PC-9 (cell line): Measurements from ENCODE around the gene TRIM38. TPM values are rescaled to one million over a fixed set of nuclear protein-coding genes. Genes with fewer than 3 reads are reported as not detected.

Source experiments
- BruUV-seq: library from RNA; stranded (reverse); fragments of 400-500 nt; replicated peaks from 2 replicates; lab custom pipeline; 2021; lab: Mats Ljungman, UMichigan
- CTCF ChIA-PET: fragments of 300-600 bp; sonication (Branson Sonifier 250); formaldehyde crosslinking; loops from one replicate; lab custom pipeline; 2022; ENCODE audit warnings: antibody characterized with exemption; lab: Charles Lee
- POLR2A ChIA-PET: fragments of 300-600 bp; sonication (Branson Sonifier 250); formaldehyde crosslinking; loops from one replicate; lab custom pipeline; 2022; ENCODE audit warnings: antibody characterized with exemption; ENCODE audit not compliant: unreplicated experiment; lab: Charles Lee
- DNase-seq, 2 experiments: peaks; one replicate each; pipeline versions ENCODE4 v3.0.0 to v3.0.0-alpha.2; 2015 to 2022; ENCODE audit warnings: mixed read lengths in 1 of 2
- H2AFZ ChIP-seq: fragments of 200-600 bp; sonication (generic); 2 replicates; pipeline ENCODE4 v1.8.1; 2017; ENCODE audit warnings: antibody characterized with exemption
- H3F3A ChIP-seq: fragments of 200-600 bp; sonication (generic); 2 replicates; pipeline ENCODE4 v1.8.1; 2017; ENCODE audit warnings: antibody characterized with exemption, mild to moderate bottlenecking, low read depth; ENCODE audit not compliant: insufficient read depth
- H3K27ac ChIP-seq: fragments of 200-600 bp; sonication (generic); 2 replicates; pipeline ENCODE4 v1.6.1; 2016; ENCODE audit warnings: mixed run types
- H3K27me3 ChIP-seq: fragments of 200-600 bp; sonication (generic); 2 replicates; pipeline ENCODE4 v1.6.1; 2016; ENCODE audit warnings: low read depth, mixed run types; ENCODE audit not compliant: insufficient read depth
- H3K36me3 ChIP-seq: fragments of 200-600 bp; sonication (generic); 2 replicates; pipeline ENCODE4 v1.6.1; 2016; ENCODE audit warnings: low read depth, mixed run types
- H3K4me1 ChIP-seq: fragments of 200-600 bp; sonication (generic); replicated peaks from 2 replicates; pipeline ENCODE4 v1.6.1; 2016; ENCODE audit warnings: mixed run types; ENCODE audit not compliant: insufficient read depth
- H3K4me2 ChIP-seq: fragments of 200-600 bp; sonication (generic); 2 replicates; pipeline ENCODE4 v1.6.1; 2017; ENCODE audit warnings: mixed run types
- H3K4me3 ChIP-seq: fragments of 200-600 bp; sonication (generic); 2 replicates; pipeline ENCODE4 v1.6.1; 2016; ENCODE audit warnings: mixed run types
- H3K79me2 ChIP-seq: fragments of 200-600 bp; sonication (generic); 2 replicates; pipeline ENCODE4 v1.6.1; 2017; ENCODE audit warnings: low read depth, mixed run types
- H3K9me2 ChIP-seq: fragments of 200-600 bp; sonication (generic); 2 replicates; pipeline ENCODE4 v1.8.1; 2017; ENCODE audit warnings: mild to moderate bottlenecking; ENCODE audit not compliant: insufficient read depth
- H3K9me3 ChIP-seq: fragments of 200-600 bp; sonication (generic); 2 replicates; pipeline ENCODE4 v1.8.1; 2016; ENCODE audit warnings: low read depth; ENCODE audit not compliant: insufficient read depth
- H4K20me1 ChIP-seq: fragments of 200-600 bp; sonication (generic); 2 replicates; pipeline ENCODE4 v1.8.1; 2017; ENCODE audit not compliant: insufficient read depth
- EZH2 ChIP-seq: fragments of 200-600 bp; sonication (generic); IDR thresholded peaks from 2 replicates; pipeline ENCODE4 v1.8.0; 2017; ENCODE audit warnings: antibody characterized with exemption, low read depth
- intact Hi-C: fragments of 100-400 bp; cut with micrococcal nuclease; formaldehyde crosslinking; loops from one replicate; pipeline ENCODE4 v1.10.0; 2022; ENCODE audit not compliant: unreplicated experiment
- total RNA-seq: library from RNA; stranded (reverse); gene quantifications from 2 replicates; pipeline ENCODE4 v1.2.3, GENCODE V29; 2021
- TF ChIP-seq, protein P1 (sequence below): fragments of 200-600 bp; sonication (generic); conservative IDR thresholded peaks from 2 replicates; pipeline ENCODE4 v1.6.1; 2017; ENCODE audit warnings: mixed run types, antibody characterized with exemption, mild to moderate bottlenecking, moderate library complexity

Gene TRIM38
- total RNA-seq, 1 experiment from 2014 or later, result 31.3 TPM

- no peaks in the 10 kb centered on the region for H4K20me1 ChIP-seq
- H3K4me1 ChIP-seq, result peaks cover 46% of the 10 kb centered on the region
- POLR2A ChIA-PET, result interaction anchor here (0.5 to 4.9 kb wide), 21 partner anchors 10 to 1862 kb away, joined by 3 to 78 read pairs (median 5); partner anchors contain the start of gene HFE
- no peaks in the 10 kb centered on the region for H3K36me3 ChIP-seq
- H3K4me3 ChIP-seq, result peak overlapping the region; percentile 81
- H3K9me2 ChIP-seq, result no peaks in the 10 kb centered on the region
- H2AFZ ChIP-seq, result peak overlapping the region; percentile 77
- intact Hi-C loops, result loop anchor here (5.0 kb wide), 2 partner anchors 1101 to 1116 kb away; a partner anchor contains a TSS
- peak overlapping the region; percentile 79 for H3K27ac ChIP-seq
- H3K4me2 ChIP-seq, result peak overlapping the region; percentile 98
- BruUV-seq, result no TSS peak
- H3K27me3 ChIP-seq, result no peaks in the 10 kb centered on the region
- CTCF ChIA-PET, result interaction anchor here (0.6 to 2.6 kb wide), 4 partner anchors 15 to 58 kb away, joined by 3 to 10 read pairs (median 4); a partner anchor contains a TSS
- peak in 1 of 2 experiments; percentile 33 for DNase-seq
- H3F3A ChIP-seq, result peaks cover 47% of the 10 kb centered on the region
- TF ChIP-seq, protein P1, sequence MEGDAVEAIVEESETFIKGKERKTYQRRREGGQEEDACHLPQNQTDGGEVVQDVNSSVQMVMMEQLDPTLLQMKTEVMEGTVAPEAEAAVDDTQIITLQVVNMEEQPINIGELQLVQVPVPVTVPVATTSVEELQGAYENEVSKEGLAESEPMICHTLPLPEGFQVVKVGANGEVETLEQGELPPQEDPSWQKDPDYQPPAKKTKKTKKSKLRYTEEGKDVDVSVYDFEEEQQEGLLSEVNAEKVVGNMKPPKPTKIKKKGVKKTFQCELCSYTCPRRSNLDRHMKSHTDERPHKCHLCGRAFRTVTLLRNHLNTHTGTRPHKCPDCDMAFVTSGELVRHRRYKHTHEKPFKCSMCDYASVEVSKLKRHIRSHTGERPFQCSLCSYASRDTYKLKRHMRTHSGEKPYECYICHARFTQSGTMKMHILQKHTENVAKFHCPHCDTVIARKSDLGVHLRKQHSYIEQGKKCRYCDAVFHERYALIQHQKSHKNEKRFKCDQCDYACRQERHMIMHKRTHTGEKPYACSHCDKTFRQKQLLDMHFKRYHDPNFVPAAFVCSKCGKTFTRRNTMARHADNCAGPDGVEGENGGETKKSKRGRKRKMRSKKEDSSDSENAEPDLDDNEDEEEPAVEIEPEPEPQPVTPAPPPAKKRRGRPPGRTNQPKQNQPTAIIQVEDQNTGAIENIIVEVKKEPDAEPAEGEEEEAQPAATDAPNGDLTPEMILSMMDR, result no peak
- TF ChIP-seq EZH2, result no peak
- H3K9me3 ChIP-seq, result no peaks in the 10 kb centered on the region
- H3K79me2 ChIP-seq, result peaks cover 5% of the 10 kb centered on the region; the same call in 1 of the 2 replicates
These were observed 68.6 kb downstream of the TRIM38 start for GRCh38 chr6:26031151-26031594.

GRCh38 chr6:26031595-26032339 is 69.2 kb downstream of the TRIM38 start:
- Histone ChIP-seq H3K27ac (peak overlapping the region; percentile 79), H3K4me1 (peaks cover 46% of the 10 kb centered on the region), H3K79me2 (peaks cover 5% of the 10 kb centered on the region; the same call in 1 of the 2 replicates), H3K27me3 (no peaks in the 10 kb centered on the region), H3K36me3 (no peaks in the 10 kb centered on the region), H2AFZ (peak overlapping the region; percentile 84), H3K4me3 (peak overlapping the region; percentile 81), H3K4me2 (peak overlapping the region; percentile 98), H3K9me2 (no peaks in the 10 kb centered on the region), H3K9me3 (no peaks in the 10 kb centered on the region), H3F3A (peaks cover 43% of the 10 kb centered on the region), H4K20me1 (no peaks in the 10 kb centered on the region)
- ChIA-PET POLR2A (interaction anchor here (0.5 to 4.9 kb wide), 30 partner anchors 9 to 1861 kb away, joined by 3 to 78 read pairs (median 6); a partner anchor contains a TSS), CTCF (interaction anchor here (0.5 to 2.6 kb wide), 4 partner anchors 11 to 564 kb away, joined by 3 to 10 read pairs (median 4); a partner anchor contains a TSS)
- TF ChIP-seq EZH2, result no peak
- TF ChIP-seq, protein P1, result no peak
- intact Hi-C loops, result loop anchor here (2.0 to 5.0 kb wide), 3 partner anchors 125 to 1116 kb away; a partner anchor contains a TSS
- BruUV-seq, result TSS peak; percentile 83
- DNase-seq, result peak; percentile 91 to 95

- BruUV-seq, result no TSS peak
- intact Hi-C loops, result loop anchor here (1.0 to 5.0 kb wide), 6 partner anchors 23 to 1115 kb away; a partner anchor contains a TSS
- H3K9me3 ChIP-seq, result no peaks in the 10 kb centered on the region
- H3K27me3 ChIP-seq, result no peaks in the 10 kb centered on the region
- H4K20me1 ChIP-seq, result no peaks in the 10 kb centered on the region
- peaks cover 40% of the 10 kb centered on the region for H3F3A ChIP-seq
- H3K27ac ChIP-seq, result peak overlapping the region; percentile 79
- CTCF ChIA-PET, result interaction anchor here (1.4 kb wide), 1 partner anchor 12 kb away, joined by 5 read pairs; no protein-coding TSS in a partner anchor
- H3K9me2 ChIP-seq, result no peaks in the 10 kb centered on the region
- H3K4me2 ChIP-seq, result peak overlapping the region; percentile 98
- POLR2A ChIA-PET, result interaction anchor here (0.5 to 4.9 kb wide), 26 partner anchors 8 to 1781 kb away, joined by 3 to 78 read pairs (median 6); a partner anchor contains a TSS
- peaks cover 5% of the 10 kb centered on the region; the same call in 1 of the 2 replicates for H3K79me2 ChIP-seq
- peak; percentile 31 to 77 for DNase-seq
- H2AFZ ChIP-seq, result peak overlapping the region; percentile 84
- TF ChIP-seq EZH2, result no peak
- TF ChIP-seq, protein P1, result 0 out of 2 replicates have a peak, but pooled peaks have one; percentile 5
- peaks cover 44% of the 10 kb centered on the region for H3K4me1 ChIP-seq
- no peaks in the 10 kb centered on the region for H3K36me3 ChIP-seq
- H3K4me3 ChIP-seq, result peak overlapping the region; percentile 81
These were observed 69.9 kb downstream of the TRIM38 start for GRCh38 chr6:26032340-26033084.
